Astrocyte of the hippocampus (primary cell): Measurements from ENCODE around the gene ASPG.

Source experiments
- DNase-seq: peaks from one replicate; pipeline ENCODE4 v3.0.0; 2011; ENCODE audit warnings: low read depth, low spot score

The ASPG gene

DNA sequence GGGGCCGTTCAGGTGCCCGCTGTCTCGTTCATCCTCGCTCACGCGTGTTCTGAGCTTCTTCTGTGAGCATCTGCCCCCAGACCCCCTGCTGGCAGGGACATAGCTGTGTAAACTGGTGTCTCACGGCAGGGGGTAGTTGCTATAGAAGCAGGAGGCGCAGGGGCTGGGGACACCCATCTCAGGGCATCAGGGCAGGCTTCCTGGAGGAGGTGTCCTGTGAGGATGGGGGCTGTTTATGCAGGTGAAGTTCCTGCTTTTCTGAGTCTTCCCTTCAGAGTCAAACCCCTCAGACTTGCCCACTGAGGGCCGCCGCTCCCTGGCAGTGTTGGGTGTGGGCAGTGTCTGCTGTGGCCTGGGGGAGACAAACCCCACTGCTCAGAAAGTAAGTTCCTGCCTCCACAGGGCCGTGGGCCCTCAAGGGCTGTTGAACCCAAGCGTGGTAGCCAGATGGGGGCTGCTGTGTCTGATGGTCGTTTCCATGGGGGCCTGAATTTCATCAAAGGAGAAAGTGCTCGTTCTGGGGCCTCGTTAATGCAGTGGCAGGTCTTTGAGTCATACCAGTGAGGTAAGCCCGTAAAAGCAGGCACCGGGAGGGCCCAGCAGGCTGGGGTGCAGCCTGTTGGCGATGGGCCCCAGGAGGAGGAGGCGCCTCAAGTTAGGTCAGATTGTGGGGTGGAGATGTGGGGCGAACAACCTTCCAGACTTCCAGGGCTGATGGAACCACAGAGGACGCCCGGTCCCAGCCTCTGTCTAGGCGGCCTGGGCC lies 76.3 kb downstream of the ASPG start:
- no peak for DNase-seq

DNA sequence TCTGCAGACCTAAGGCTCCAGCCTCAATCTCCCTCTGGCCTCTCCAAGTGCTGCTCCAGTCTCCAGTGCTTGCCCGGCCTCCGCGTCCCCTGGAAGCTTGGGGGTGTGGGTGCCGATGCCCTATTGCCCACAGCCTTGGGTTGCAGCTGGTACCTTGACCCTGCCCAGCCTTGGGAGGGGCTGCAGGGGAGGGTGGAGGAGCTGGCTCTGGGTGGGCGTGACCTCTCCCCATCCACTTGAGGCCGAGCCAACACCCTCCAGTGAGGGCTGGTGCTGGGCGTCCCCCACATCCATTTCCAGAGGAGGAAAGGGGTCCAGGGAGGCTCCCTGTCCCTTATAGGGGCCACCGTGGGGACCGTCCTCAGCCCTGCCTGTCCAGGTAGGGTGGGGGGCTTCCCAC lies 77.0 kb downstream of the ASPG start:
- no peak for DNase-seq

DNA sequence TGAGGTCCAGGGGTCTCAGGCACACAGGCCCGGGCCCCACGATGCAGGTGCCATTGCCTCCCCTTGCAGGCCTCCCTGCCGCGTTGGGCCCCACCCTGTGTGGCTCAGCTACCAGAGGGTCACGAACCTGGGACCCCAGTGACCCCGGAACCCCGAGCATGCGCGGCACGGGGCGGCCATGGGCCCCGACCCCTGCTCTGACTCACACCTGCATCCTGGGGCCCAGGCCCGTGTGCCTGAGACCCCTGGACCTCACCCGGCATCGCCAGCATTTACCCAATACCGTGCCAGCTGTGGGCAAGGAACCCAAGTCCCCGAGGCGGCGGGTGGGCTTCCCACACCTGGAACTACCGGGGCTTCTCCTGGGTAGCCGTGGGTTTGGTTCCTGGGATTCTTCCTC lies 78.0 kb downstream of the ASPG start:
- DNase-seq: no peak

DNA sequence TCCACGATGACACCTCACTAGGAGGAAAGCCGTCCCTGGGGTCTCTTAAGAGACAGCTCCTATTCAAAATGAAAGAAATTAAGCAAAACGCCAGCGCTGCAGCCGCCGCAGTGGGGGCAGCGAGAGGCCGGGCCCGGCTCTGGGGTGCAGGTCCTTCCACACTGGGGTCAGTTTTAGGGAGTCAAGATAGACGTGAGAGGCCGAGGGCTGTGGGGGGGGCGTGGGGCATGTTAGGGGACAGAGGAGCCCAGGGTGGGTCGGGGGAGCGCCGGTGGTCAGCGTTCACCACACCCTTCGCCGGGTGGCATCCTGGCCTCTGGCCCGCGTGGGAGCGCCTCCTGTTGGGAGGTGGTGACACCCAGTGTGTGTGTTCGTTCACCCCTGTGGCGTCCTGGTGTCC lies 78.5 kb downstream of the ASPG start:
- DNase-seq: no peak

DNA sequence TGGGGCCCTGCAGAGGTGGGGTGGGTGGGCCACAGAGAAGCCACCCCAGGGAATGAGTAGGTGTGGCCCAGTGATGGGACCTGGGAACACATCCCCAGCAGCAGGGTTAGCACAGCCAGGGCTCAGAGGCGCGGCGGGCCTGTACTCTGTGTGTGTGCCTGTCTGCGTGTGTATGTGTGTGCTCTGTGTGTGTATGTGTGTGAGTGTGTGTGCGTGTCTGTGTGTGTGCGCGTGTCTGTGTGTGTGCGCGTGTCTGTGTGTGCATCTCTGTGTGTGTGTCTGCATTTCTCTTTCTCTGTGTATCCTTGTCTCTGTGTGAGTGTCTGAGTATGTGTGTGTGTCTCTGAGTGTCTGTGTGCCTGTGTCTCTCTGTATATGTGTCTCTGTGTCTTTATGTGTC lies 79.0 kb downstream of the ASPG start:
- DNase-seq: no peak
